ENCODE measurements around the gene SLC41A1.
A peak's percentile ranks its signal among the peaks of the same experiment; 100 is the strongest.
"Not testable (repeated sequence)": the region's sequence is repeated elsewhere in the genome, so short reads cannot be mapped to it uniquely, and the experiment has no call there.

The SLC41A1 gene

DNA sequence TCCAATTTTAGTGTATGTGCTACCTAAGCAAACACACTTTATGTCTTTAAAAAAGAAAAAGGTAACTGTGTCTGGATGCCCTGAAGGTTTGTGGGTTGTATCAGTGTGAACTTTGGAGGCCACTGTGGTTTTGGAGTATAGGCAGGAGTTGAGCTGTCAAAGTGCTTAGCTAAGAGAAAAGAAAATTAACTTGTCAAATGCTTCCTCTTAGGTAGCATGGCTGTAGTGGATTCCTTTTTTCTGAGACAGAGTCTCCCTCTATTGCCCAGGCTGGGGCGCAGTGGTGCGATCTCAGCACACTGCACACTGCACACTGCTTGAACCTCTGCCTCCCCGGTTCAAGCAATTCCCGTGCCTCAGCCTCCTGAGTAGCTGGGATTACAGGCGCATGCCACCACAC is 11.2 kb upstream of the SLC41A1 start:
- Histone ChIP-seq H3K27ac (no peak overlapping the region), H3K4me3 (no peak overlapping the region)

DNA sequence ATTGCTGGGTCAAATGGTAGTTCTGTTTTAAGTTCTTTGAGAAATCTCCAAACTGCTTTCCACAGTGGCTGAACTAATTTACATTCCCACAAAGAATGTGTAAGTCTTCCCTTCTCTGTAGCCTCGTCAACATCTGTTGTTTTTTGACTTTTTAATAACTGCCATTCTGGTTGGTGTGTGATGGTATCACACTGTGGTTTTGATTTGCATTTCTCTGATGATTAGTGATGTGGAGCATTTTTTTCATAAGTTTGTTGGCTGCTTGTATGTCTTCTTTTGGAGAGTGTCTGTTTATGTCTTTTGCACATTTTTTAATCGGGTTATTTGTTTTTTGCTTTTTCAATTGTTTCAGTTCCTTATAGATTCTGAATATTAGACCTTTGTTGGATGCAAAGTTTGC is 10.3 kb upstream of the SLC41A1 start:
- H3K27ac ChIP-seq, H3K4me3 ChIP-seq: not testable (repeated sequence)

DNA sequence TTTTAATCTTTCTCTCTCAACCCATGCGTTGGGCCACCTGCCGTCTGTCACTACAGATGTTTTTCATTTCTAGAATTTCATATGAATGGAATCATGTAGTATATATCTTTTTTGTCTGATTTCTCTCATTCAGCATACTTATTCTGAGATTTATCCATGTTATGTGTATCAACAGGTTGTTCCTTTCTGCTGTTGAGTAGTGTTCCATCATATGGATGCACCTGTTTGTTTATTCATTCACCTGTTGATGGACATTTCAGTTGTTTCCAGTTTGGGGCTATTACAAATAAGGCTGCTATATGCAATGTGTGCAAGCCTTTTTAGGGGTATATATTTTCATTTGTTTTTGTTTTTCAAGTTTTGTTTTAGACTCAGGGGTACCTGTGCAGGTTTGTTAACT is 9.4 kb upstream of the SLC41A1 start:
- Histone ChIP-seq H3K27ac (no peak overlapping the region), H3K4me3 (no peak overlapping the region)

DNA sequence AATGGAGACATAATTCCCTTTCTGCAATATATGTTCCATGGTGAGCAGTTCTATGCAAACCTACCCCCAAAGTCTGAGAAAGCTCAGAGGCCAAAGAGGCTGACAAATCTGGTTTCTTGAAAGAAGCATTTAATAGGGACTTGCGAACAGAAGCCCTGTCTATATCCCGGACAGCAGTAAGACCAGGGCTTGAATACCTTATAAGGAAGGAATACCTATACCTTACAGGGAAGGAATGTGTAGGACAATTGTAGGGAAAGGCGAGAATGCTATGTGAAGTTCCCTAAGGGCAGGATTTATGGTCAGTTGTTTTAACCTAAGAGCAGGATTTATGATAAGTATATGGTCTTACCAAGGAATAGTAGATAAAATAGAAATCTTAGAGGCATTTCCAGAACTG is 5.0 kb upstream of the SLC41A1 start:
- Histone ChIP-seq H3K27ac (no peak overlapping the region), H3K4me3 (no peak overlapping the region)

DNA sequence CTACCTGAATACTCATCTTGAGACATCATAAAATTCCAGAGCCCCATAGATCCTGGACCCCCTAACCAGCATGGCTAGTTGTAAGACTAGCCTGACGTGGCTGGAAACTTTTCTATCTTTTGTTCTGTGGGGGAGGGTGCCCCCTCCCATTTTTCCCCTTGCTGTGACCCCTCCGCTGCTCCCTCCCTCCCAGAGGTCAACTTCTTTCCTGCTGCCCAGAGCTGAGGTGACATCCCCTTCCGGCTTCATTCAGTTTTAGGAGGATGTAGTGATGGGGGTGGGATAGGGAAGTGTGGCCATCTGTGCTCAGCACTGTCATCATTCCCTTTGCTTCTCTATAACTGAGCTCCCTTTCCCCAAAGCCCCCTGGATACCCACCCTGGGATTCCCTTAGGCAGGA is 4.4 kb upstream of the SLC41A1 start:
- no peak overlapping the region for H3K27ac ChIP-seq
- no peak overlapping the region for H3K4me3 ChIP-seq

DNA sequence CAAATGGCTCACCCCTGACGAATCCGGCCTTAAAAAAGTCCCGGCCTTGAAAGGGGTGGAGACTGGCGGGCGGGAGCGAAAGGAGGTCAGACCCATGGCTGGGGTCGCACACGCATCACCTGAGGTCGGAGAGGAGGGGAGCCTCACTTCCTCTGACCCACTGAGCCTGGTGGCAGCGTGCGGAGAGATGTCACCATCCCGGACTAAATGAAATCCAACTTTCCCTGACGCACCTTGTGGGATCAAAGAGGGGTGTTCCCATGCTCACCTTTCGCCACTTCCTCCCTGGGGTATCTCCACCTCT is 709 bp upstream of the SLC41A1 start:
- peak overlapping the region in 19 of 21 experiments; percentile 65 to 93 (median 87) for H3K27ac ChIP-seq
- H3K4me3 ChIP-seq, result peak overlapping the region; percentile 56 to 97 (median 80)

DNA sequence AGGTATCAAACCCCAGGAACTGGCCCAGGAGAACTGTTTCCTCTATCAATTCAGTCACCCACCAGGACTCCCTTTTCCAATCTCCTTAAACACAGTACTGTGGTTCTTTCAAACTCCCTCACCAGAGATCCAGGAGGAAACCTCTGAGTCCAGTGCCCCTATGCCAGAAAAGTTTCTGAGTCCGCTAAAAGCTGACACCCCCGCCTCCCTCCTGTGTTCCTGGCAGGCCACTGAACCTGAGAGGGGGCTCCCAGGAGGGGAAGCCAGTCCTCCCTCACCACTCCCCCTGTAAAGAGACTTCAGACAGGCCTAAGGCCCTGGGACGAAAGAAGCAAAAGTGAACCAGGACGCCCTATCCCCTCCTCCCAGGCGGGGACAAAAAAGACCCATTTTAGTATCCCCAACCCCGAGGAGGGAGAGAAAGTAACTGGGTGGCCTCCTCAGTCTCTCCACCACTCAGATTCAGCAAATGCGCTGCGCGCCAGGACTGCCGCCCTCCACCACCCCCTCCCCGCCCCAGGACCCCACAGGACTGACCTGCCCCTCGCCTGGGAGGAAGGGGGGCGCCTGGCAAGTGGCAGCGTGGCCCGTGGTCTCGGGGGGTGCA is 624 bp downstream of the SLC41A1 start:
- Histone ChIP-seq H3K4me3 (peak overlapping the region; percentile 56 to 97 (median 80)), H3K27ac (peak overlapping the region; percentile 45 to 93 (median 86))

DNA sequence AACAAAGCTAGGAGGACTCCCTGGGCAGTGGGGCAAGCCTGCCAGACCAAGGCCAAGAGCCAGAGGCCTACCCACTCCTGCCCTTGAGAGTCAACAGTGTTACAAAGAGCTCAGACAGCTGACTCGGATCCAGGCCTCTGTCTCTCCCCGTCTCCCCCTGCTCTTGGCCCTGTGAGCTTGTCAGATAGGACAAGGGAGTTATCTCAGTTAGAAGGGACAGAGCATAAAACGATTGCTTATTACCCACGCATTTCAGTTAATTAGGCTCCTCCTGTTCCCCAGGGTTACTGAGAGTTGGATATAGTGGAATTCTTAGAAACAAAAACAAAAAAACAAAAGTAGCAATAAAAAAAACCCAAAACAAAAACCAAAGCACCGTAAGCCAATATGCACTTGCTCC is 1.3 kb downstream of the SLC41A1 start:
- Histone ChIP-seq H3K27ac (peak overlapping the region in 4 of 21 experiments; percentile 52 to 88 (median 82)), H3K4me3 (peak overlapping the region in 3 of 7 experiments; percentile 66 to 97 (median 89))

DNA sequence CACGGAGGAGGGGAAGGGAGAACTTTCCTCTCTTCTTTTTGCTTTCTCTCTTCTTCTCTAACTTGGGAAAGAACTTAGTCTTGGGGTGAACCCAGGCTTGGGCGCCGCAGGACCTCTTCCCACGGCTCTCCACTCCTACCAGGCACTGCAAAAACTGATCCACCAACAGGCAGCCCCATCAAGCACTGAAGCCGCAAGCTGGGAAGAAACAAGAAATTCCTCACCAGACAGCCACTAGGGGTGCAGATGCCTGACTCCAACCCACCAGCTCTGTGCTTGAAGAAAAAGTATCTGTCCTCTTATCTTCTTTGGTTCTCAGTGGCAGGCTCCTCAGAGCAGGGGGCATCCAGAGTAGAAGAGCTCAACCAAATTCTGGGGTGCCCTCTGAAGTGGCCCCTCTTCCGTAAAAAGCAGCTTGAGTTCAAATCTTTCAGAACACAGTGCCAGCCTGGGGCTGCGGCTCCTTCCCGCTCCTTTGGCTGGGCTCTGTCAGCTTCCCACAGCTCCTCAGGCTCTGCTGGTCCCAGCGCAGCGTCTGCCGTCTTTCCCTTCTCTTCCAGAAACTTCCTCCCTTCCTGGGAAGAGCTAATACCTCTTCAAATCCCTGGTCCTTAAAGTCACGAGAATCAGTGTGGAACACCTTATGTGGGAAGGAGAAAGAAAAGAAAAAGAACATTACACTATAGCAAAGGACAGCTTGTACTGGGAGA is 2.4 kb downstream of the SLC41A1 start:
- no peak overlapping the region for H3K4me3 ChIP-seq

DNA sequence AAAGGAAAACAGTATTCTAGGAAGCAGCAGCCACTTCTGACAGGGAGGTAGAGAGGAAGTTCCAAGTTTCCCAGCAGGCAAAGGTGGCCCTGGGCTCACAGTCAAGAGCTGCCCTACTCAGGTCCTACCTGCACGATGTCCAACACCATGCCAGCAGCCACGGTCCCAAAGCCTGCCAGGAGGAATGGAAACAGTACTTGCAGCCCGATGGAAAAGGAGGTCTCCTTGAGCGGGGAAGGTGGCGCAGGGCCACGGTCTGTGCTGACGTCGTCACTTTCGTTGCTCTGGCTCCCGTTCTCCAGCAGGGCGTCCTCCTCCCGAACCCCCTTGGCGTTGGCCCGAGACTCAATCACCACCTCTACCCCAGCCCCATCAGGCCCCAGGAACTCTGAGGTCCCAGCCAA is 3.1 kb downstream of the SLC41A1 start:
- no peak overlapping the region for H3K27ac ChIP-seq
- no peak overlapping the region for H3K4me3 ChIP-seq

More for the DNA sequence above, 2.4 kb downstream of the SLC41A1 start:
- no peak overlapping the region for H3K27ac ChIP-seq

DNA sequence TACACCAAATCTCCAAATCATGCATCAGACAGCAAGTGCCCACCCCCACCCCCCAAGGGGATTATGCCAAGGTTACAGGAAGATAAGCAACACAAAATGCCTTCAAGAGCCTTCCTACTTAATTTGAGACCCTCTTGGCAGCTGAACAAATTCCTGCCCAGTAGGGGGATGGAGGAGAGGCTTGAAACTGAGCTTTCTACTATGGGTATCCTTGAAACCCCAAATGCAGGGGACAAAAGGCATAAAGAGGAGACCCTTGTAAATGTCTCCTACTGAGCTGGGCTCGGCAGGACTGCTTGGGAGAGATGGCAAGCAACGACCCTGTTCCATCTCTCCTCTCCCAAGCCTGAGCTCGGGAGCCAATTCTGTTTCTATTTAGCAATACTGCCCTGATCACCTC is 3.5 kb downstream of the SLC41A1 start:
- H3K4me3 ChIP-seq, result no peak overlapping the region
- H3K27ac ChIP-seq, result no peak overlapping the region

DNA sequence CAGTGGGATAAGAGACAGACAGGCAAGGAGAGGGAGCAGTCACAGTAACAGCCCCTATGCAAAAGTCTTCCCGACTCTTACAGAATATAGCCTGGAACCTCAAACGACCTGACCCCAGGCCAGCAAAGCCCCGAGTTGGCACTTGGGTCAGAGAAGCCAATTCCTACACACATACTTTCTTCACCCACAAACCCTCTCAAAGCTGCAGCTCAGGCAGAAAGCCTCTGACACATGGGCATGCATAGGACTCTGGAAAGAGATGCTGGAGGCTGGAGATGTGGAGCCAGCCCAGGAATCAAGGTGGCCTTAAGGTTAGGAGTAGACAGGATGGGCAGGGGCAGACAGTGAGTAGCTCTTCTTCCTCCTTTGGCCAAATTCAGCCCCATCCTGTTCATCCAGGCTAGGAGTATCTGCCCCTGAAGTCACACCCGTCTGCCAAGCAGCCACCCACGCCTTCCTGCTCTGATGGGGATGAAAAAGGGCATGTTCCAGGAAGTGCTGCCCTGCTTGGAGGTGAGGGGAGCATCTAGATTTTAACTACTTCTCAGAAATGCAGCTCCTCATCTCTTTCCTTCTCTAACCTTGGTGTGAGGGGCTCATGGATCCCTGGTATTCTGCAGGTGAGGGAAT is 7.8 kb downstream of the SLC41A1 start:
- H3K27ac ChIP-seq, result peak overlapping the region in 7 of 21 experiments; percentile 7 to 68 (median 13)

DNA sequence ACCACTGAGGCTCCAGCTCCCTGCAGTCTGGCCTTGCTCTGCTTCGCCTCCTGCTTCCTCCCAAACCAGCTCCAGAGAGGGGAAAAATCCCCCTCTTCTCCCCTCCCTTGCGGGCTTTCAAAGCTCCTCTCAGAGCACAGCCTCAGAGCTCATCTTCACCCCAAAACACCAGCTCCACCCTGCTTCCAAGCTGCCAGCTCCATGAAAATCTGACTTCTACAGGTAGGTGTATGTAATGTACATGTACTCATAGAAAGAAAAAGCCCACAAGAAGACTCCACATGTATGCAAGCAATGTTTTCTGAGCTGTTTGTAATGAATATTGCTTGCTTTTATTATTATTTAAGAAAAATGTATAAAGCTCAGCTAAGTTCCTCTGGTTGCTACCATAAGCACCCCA is 8.4 kb downstream of the SLC41A1 start:
- H3K27ac ChIP-seq, result peak overlapping the region in 1 of 21 experiments; percentile 68

More for the DNA sequence above, 7.8 kb downstream of the SLC41A1 start:
- H3K4me3 ChIP-seq, result no peak overlapping the region

DNA sequence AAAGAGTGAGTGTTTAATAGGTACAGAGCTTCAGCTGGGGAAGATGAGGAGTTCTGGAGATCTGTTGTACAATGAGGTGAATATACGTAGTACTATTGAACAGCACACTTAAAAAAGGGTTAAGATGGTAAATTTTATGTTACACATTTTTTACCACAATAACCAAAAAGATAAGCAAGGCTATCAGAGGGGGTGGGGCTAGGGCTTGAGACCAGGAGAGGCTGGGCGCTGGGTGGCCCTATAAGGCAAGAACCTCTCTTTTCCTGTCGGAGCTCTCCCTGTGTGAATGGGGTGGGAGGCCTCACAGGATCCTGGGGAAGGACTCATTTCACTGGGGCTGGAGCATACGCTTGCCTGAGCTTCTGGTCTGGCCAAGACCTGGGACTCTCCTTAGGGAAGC is 9.0 kb downstream of the SLC41A1 start:
- no peak overlapping the region for H3K4me3 ChIP-seq

More for the DNA sequence above, 8.4 kb downstream of the SLC41A1 start:
- H3K4me3 ChIP-seq, result no peak overlapping the region

DNA sequence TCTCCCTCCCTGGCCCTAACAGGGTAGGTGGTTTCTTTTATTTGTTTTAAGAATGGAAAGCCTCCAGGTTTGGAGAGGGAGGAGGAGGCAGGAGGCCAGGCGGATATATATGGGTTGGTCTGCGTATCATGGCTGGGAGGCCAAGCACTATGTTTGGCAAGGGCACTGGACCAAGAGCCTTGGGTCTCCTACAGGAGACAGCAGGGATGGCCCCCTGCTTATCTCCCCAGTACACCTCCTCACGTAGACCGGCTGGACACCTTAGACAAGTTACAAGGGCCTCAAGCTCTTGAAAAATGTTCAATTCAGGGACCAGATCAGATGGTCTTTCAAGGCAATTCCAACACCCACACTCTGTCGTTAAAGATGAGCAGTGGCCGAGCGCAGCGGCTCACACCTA is 10.9 kb downstream of the SLC41A1 start:
- Histone ChIP-seq H3K27ac (no peak overlapping the region), H3K4me3 (no peak overlapping the region)

More for the DNA sequence above, 9.0 kb downstream of the SLC41A1 start:
- H3K27ac ChIP-seq, result no peak overlapping the region

DNA sequence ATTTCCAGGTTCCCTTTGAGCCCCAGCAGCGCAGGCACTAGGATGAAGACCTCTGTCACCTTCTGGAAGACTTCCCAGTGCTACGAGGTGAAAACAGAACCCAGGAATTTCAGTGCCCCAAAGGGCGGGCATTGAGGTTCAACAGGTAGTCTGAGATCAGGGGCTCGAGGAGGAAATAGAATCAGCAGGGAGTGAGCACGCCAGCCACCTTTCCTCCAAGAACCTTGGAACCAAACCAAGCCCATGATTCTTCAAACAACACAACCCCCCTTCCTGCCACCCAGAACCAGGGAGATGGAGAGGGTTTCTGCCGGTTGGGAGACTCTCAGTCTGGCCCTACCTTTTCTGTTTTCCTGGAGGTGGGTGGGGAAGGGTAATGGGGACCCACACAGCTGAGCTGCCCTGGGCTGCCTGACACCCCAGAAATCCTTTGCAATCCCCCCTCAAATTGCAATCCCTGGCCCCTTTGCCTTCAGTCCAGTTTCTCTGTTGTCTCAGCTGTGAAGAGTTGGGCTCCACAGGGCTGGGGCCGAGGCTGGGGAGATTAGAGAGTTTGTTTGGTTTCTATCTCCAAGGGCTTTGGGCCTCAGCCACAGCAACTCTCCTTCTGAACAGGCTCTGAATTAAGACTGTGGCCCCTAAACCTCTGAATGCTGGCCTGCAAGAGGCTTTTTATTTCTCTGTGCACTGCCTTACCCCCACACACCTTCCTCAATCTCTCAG is 11.9 kb downstream of the SLC41A1 start:
- Histone ChIP-seq H3K27ac (no peak overlapping the region), H3K4me3 (no peak overlapping the region)

DNA sequence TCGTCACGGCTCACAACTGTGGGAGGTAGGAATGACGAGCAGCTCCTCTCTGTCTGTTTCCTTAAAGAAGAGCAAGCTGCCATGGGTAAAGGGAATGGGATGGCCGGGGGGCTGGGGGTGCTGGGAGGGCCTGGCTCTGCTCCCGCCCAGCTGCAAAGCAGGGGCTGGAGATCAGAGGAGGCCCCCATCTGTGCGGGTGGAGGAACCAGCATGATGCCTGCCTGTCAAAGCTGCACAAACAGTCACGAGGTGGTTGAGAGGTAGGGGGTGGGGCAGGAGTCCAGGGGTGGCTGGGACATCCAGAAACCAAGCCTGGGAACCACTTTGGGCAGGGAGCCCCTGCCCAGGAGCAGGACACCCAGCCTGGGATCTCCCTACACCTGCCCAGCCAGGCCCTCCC is 12.6 kb downstream of the SLC41A1 start:
- Histone ChIP-seq H3K27ac (no peak overlapping the region), H3K4me3 (no peak overlapping the region)

DNA sequence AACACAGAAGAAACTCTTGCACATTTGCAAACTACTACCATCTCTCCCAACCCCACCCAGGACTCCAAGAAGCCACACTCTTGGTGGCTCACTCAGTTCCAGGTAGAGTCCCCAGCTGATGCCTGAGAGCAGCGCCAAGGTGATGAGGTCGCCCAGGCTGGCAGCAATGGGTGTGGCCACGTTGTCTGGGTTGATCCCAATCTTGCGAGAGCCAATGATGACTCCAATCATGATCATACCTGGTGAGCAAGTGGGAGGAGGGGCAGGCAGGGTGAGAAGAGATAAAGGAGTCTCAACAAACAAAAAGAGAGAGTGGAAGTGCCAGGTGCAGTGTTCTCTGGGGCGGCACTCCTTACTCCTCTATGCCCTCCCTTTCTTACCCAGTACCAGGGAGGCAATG is 14.4 kb downstream of the SLC41A1 start:
- Histone ChIP-seq H3K4me3 (no peak overlapping the region), H3K27ac (no peak overlapping the region)

DNA sequence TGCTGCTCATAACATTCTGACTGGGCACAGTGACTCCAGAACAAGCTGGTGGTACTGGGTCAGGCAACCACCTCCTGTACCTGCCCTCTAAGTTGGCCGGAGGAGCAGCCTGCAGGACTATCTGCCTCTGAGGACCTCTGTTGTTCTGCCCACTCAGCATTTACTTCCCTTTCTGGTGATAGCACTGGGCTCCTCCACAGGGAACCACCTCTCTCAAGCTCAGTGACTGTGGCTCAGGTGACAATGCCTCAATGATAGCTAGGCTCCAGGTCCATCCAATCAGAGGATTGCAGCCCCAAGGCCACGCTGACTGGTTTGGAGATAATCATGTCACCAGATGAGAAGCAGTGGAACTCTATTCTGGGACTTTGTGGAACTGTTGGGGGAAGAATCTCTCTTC is 15.8 kb downstream of the SLC41A1 start:
- Histone ChIP-seq H3K27ac (no peak overlapping the region), H3K4me3 (no peak overlapping the region)

DNA sequence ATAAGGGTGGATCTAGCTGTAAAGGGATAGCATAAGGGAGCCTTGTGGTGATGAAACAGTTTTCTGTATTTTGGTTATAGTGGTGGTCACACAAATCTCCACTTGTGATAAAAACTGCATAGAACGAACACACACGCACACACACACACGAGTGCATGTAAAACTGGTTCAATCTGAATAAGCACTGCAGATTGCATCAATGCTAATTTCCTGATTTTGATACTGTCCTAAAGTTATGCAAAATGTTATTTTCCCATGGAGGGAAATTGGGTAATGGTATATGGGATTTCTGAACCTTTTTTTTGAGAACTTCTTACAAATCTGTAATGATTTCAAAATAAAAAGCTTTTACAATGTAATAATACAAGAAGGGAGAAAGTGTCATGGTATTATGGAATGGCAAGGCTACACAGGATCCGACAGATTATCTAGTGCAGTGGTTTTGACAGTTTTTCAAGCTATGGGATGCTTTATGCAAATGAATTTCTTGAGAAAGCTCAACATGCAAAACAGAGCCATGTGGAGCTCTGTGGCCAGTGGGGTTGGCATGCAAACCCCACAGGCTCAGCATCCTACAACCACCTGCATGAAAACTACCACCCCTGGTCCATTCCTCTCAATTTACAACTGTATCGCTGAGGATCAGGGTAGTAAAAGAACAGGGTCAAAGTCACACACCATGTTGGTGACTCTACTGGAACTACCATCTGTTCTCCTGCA is 18.8 kb downstream of the SLC41A1 start:
- H3K27ac ChIP-seq, result no peak overlapping the region
- no peak overlapping the region for H3K4me3 ChIP-seq
